OCI-LY7 (cell line): ENCODE results near the gene RRP36.

Experiments
- EZH2phosphoT487 ChIP-seq: fragments of 200-600 bp; sonication (generic); IDR thresholded peaks from 2 replicates; pipeline ENCODE4 v1.6.1; 2018; ENCODE audit warnings: low read depth, borderline replicate concordance, mild to moderate bottlenecking, mixed run types, antibody characterized with exemption, low read length, moderate library complexity, mixed read lengths
- TF ChIP-seq, protein P1 (sequence below): fragments of 200-600 bp; sonication (generic); conservative IDR thresholded peaks from 2 replicates; pipeline ENCODE4 v1.5.1; 2014; ENCODE audit warnings: mild to moderate bottlenecking, antibody characterized with exemption, low read length, moderate library complexity, mixed read lengths

DNA sequence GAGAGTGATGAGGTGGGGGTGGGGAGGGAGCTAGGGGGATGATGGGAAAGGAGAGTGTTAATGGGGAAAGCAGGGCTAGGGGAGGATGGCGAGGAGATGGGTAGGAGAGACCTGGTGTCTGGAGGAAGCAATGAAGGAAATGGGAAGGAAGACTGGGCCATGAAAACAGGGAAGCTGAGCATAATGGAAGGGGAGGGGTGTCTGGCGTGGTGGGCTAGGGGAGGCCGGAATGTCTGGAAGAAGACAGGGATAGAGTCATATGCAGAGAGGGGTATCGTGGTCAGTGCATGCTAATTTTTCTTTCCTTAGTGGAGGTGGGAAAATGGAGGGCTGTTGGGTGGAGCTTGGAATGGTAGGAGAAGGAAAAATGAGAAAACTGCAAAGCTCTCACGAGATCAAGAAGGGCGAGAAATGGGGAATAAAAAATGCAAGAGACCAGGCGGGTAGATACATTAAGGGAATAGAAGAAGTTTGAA is 7.0 kb upstream of the RRP36 start:
- TF ChIP-seq, protein P1, sequence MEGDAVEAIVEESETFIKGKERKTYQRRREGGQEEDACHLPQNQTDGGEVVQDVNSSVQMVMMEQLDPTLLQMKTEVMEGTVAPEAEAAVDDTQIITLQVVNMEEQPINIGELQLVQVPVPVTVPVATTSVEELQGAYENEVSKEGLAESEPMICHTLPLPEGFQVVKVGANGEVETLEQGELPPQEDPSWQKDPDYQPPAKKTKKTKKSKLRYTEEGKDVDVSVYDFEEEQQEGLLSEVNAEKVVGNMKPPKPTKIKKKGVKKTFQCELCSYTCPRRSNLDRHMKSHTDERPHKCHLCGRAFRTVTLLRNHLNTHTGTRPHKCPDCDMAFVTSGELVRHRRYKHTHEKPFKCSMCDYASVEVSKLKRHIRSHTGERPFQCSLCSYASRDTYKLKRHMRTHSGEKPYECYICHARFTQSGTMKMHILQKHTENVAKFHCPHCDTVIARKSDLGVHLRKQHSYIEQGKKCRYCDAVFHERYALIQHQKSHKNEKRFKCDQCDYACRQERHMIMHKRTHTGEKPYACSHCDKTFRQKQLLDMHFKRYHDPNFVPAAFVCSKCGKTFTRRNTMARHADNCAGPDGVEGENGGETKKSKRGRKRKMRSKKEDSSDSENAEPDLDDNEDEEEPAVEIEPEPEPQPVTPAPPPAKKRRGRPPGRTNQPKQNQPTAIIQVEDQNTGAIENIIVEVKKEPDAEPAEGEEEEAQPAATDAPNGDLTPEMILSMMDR, result no peak
- TF ChIP-seq EZH2phosphoT487, result no peak
